ENCODE measurements around the gene TRPM6.
A peak's percentile ranks its signal among the peaks of the same experiment; 100 is the strongest.
"Not testable (repeated sequence)": the region's sequence is repeated elsewhere in the genome, so short reads cannot be mapped to it uniquely, and the experiment has no call there.

Gene TRPM6, protein sequence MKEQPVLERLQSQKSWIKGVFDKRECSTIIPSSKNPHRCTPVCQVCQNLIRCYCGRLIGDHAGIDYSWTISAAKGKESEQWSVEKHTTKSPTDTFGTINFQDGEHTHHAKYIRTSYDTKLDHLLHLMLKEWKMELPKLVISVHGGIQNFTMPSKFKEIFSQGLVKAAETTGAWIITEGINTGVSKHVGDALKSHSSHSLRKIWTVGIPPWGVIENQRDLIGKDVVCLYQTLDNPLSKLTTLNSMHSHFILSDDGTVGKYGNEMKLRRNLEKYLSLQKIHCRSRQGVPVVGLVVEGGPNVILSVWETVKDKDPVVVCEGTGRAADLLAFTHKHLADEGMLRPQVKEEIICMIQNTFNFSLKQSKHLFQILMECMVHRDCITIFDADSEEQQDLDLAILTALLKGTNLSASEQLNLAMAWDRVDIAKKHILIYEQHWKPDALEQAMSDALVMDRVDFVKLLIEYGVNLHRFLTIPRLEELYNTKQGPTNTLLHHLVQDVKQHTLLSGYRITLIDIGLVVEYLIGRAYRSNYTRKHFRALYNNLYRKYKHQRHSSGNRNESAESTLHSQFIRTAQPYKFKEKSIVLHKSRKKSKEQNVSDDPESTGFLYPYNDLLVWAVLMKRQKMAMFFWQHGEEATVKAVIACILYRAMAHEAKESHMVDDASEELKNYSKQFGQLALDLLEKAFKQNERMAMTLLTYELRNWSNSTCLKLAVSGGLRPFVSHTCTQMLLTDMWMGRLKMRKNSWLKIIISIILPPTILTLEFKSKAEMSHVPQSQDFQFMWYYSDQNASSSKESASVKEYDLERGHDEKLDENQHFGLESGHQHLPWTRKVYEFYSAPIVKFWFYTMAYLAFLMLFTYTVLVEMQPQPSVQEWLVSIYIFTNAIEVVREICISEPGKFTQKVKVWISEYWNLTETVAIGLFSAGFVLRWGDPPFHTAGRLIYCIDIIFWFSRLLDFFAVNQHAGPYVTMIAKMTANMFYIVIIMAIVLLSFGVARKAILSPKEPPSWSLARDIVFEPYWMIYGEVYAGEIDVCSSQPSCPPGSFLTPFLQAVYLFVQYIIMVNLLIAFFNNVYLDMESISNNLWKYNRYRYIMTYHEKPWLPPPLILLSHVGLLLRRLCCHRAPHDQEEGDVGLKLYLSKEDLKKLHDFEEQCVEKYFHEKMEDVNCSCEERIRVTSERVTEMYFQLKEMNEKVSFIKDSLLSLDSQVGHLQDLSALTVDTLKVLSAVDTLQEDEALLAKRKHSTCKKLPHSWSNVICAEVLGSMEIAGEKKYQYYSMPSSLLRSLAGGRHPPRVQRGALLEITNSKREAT (N-terminal part only)

DNA sequence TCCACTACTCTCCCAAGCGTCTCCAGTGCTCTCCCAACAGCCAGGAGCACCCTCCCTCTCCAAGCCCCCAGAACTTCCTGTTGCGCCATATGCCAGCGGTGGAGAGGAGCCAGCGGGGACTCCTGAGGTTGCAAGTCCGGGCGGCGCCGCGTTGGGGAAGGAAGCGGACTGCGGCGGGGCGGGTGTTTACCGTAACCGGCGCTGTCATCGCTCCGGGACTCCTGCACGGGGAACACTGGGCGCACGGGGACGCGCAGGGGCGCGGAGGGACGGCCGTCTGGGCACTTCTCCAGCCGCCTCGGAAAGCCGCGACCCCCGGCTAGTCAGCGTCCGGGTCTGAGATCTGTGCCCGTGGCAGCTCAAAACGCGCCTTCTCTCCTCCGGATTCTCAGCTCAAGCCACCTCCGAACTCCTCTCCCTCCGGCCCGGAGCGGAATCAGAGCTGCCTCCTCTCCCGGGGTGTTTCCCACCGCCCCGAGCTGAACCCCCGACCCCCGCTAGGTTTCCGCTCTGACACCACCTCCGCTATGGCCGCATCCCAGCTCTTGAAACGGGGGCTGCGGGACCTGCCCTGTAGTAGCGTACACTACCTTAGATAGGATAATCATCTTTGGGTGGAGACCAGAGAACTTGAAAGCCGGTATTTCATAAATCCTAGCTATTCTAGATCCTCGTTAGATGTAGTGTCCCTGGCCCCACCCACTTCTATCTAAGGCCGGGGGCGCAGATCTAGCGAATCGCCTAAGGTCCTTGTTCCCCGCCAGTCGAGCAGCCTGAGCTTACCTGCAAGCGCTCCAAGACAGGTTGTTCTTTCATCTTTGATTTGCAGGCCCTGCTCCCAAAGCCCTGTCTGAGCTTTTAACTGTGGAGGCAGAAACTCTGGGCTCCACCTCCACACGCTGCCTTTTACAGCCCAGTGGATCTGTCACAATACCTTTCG, at the start of gene TRPM6:
TRPM6 (minus strand) TSS at position 881 of the 940 bp plus-strand sequence; CDS start at position 816, 65 bp downstream.
- Histone ChIP-seq H3K9ac (ENCODE audit: low read length in 2 of 2) (peak within 1 kb of the TSS; percentile 38 to 68), H3K27me3 (ENCODE audit: control insufficient read depth in 1 of 2, insufficient read depth in 2 of 2, low read length in 2 of 2) (no peaks in the 10 kb centered on the region), H3K4me3 (ENCODE audit: low read length in 2 of 2) (peak within 1 kb of the TSS; percentile 58 to 76), H3K9me3 (ENCODE audit: control insufficient read depth in 2 of 2, low read length in 2 of 2) (no peaks in the 10 kb centered on the region), H3K27ac (ENCODE audit: low read length) (peak within 1 kb of the TSS; percentile 41), H3K36me3 (ENCODE audit: control insufficient read depth in 2 of 2, insufficient read depth in 2 of 2, low read length in 2 of 2) (no peaks in the 10 kb centered on the region), H3K4me1 (ENCODE audit: control insufficient read depth, insufficient read depth, low read length) (peaks cover 3% of the 10 kb centered on the region)

DNA sequence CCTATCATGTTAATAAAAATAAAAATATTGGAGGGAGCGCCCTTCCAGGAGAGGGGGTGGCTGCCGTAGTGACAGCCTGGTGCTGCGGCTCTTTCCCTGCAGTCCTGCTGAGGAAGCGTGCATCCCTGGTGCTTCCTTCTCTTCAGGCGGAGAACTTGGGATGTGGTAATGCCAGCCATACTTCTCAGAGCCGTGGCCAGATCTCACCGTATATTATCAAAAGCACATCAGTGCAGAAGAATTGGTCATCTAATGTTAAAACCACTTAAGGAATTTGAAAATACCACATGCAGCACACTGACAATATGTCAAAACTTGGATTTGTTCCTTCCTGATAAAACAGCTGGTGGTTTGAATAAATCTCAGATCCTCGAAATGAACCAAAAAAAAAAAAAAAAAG, 47.3 kb upstream of the TRPM6 start:
- H3K27me3 ChIP-seq (ENCODE audit: control insufficient read depth in 1 of 2, insufficient read depth in 2 of 2, low read length in 2 of 2): no peaks in the 10 kb centered on the region
- H3K27ac ChIP-seq (ENCODE audit: low read length): no peak overlapping the region
- H3K4me3 ChIP-seq (ENCODE audit: low read length in 2 of 2): no peak overlapping the region
- no peaks in the 10 kb centered on the region for H3K36me3 ChIP-seq (ENCODE audit: control insufficient read depth in 2 of 2, insufficient read depth in 2 of 2, low read length in 2 of 2)
- H3K4me1 ChIP-seq (ENCODE audit: control insufficient read depth, insufficient read depth, low read length): no peaks in the 10 kb centered on the region
- H3K9ac ChIP-seq (ENCODE audit: low read length in 2 of 2): no peak overlapping the region
- no peaks in the 10 kb centered on the region for H3K9me3 ChIP-seq (ENCODE audit: control insufficient read depth in 2 of 2, low read length in 2 of 2)

DNA sequence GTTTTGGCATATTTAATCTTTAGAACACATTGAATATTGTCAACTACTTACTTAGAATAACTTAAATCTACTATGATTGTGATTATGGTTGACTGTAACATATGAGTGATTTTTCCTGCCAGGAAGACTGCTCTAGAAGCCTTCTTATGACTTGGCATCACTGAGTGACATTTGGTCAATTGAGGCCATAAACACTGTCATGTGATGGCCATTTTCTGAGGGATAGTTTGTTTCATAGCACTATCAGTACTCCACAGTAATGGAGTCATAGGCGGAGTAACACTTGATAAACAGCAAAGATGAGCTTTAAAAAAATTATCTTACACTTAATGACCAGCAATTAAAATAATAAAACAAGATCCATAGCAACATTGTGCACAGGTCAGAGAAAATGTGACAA, 34.0 kb upstream of the TRPM6 start:
- H3K9me3 ChIP-seq (ENCODE audit: control insufficient read depth in 2 of 2, low read length in 2 of 2): no peaks in the 10 kb centered on the region
- H3K27me3 ChIP-seq (ENCODE audit: control insufficient read depth in 1 of 2, insufficient read depth in 2 of 2, low read length in 2 of 2): no peaks in the 10 kb centered on the region
- H3K27ac ChIP-seq (ENCODE audit: low read length): no peak overlapping the region
- no peaks in the 10 kb centered on the region for H3K4me1 ChIP-seq (ENCODE audit: control insufficient read depth, insufficient read depth, low read length)
- no peak overlapping the region for H3K9ac ChIP-seq (ENCODE audit: low read length in 2 of 2)
- no peak overlapping the region for H3K4me3 ChIP-seq (ENCODE audit: low read length in 2 of 2)
- H3K36me3 ChIP-seq (ENCODE audit: control insufficient read depth in 2 of 2, insufficient read depth in 2 of 2, low read length in 2 of 2): no peaks in the 10 kb centered on the region

DNA sequence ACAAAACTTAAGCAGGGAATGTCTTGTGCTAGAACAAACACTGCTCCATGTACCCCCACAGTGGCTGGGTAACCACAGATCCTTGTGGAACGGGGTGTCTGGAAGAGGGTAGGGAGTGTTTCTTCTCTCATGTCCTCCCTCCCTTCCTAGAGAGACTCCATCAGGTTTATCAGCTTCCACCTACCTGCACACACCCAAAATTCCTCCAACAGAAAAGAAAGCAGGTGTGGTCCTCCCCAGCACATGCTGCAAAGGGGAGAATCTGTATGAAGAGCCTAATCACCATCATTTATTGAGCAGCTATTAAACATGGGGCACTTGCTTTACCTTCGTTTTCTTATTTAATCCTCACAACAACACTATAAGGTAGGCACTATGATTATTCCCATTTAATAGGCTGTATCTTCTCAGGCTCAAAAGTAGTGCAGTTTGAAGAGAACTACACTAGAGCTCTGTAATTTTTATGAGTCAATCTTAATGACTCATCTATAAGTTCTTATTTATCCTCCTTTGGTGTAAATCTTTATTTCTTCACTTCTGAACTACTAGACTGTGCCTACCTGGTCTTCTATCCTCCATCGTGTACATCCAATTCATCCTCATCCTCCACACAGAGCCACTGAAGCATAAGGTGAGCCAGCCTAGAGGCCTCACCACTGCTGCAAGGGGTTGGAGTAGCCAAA, 33.4 kb upstream of the TRPM6 start:
- no peak overlapping the region for H3K9ac ChIP-seq (ENCODE audit: low read length in 2 of 2)
- no peaks in the 10 kb centered on the region for H3K36me3 ChIP-seq (ENCODE audit: control insufficient read depth in 2 of 2, insufficient read depth in 2 of 2, low read length in 2 of 2)
- no peaks in the 10 kb centered on the region for H3K4me1 ChIP-seq (ENCODE audit: control insufficient read depth, insufficient read depth, low read length)
- no peak overlapping the region for H3K27ac ChIP-seq (ENCODE audit: low read length)
- H3K9me3 ChIP-seq (ENCODE audit: control insufficient read depth in 2 of 2, low read length in 2 of 2): no peaks in the 10 kb centered on the region
- H3K27me3 ChIP-seq (ENCODE audit: control insufficient read depth in 1 of 2, insufficient read depth in 2 of 2, low read length in 2 of 2): no peaks in the 10 kb centered on the region
- H3K4me3 ChIP-seq (ENCODE audit: low read length in 2 of 2): no peak overlapping the region

DNA sequence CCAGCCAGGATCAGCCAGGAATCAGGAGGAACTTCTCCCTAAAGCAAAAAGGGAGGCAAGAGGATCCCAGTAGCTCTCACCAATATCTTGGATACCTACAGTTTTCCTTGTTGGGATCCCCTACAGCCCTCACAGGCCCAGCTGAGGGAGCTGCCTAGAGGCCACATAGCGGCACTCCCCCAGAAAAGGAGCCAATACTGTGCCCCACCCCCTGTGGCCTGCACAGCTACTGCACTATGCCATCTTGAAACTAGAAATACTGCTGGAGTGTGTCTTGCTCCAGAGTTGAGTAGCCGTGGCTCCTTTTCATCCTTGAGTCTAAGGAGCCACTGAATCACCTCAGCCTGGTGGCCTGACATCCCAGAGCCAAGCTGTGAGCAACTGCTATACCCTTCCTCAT, 22.3 kb upstream of the TRPM6 start:
- Histone ChIP-seq H3K4me1 (ENCODE audit: control insufficient read depth, insufficient read depth, low read length) (no peaks in the 10 kb centered on the region), H3K36me3 (ENCODE audit: control insufficient read depth in 2 of 2, insufficient read depth in 2 of 2, low read length in 2 of 2) (no peaks in the 10 kb centered on the region), H3K27ac (ENCODE audit: low read length) (no peak overlapping the region), H3K9me3 (ENCODE audit: control insufficient read depth in 2 of 2, low read length in 2 of 2) (peaks cover 0 to 5% of the 10 kb centered on the region in 2 donors), H3K4me3 (ENCODE audit: low read length in 2 of 2) (no peak overlapping the region), H3K9ac (ENCODE audit: low read length in 2 of 2) (no peak overlapping the region), H3K27me3 (ENCODE audit: control insufficient read depth in 1 of 2, insufficient read depth in 2 of 2, low read length in 2 of 2) (peaks cover 0 to 5% of the 10 kb centered on the region in 2 donors)

DNA sequence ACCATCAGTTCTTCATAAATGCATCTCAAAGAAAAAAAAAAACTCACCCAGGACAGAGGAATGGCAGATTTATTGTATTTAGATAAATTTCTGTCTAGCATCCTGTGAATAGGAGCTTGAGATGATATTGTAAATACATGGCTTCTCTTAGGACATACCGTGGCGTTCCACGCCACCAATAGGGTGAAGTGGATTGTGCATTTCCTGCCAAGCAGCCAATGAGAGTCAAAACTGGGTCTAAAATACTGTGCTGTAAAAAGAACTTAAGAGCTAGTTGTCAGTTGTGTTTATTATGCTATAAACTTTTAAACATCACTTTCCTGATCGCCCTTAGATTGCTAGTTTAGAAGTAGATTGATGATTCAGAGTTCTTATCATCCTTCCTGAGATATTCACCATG, 20.9 kb upstream of the TRPM6 start:
- no peaks in the 10 kb centered on the region for H3K36me3 ChIP-seq (ENCODE audit: control insufficient read depth in 2 of 2, insufficient read depth in 2 of 2, low read length in 2 of 2)
- no peaks in the 10 kb centered on the region for H3K4me1 ChIP-seq (ENCODE audit: control insufficient read depth, insufficient read depth, low read length)
- no peak overlapping the region for H3K9ac ChIP-seq (ENCODE audit: low read length in 2 of 2)
- H3K27ac ChIP-seq (ENCODE audit: low read length): no peak overlapping the region
- H3K9me3 ChIP-seq (ENCODE audit: control insufficient read depth in 2 of 2, low read length in 2 of 2): peaks cover 0 to 5% of the 10 kb centered on the region in 2 donors
- H3K27me3 ChIP-seq (ENCODE audit: control insufficient read depth in 1 of 2, insufficient read depth in 2 of 2, low read length in 2 of 2): peaks cover 0 to 5% of the 10 kb centered on the region in 2 donors
- H3K4me3 ChIP-seq (ENCODE audit: low read length in 2 of 2): no peak overlapping the region

DNA sequence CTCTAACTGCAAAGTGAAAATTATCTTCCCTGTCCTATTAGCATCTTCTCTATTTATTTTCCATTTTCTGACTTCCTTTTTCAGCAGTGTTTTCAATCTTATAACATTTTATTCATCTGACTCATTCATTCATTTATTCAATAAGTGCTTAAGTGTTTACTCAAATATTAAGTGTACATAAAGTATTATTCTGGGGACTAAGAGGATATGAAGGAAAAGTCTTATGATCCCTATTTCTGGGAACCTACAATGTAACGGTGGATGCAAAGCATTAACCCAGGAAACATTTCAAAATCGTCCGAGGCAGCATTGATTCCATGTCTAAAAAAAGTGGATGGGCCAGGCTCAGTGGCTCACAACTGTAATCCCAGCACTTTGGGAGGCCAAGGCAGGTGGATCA, 19.4 kb upstream of the TRPM6 start:
- Histone ChIP-seq H3K27ac (ENCODE audit: low read length) (no peak overlapping the region), H3K27me3 (ENCODE audit: control insufficient read depth in 1 of 2, insufficient read depth in 2 of 2, low read length in 2 of 2) (peaks cover 0 to 5% of the 10 kb centered on the region in 2 donors), H3K9ac (ENCODE audit: low read length in 2 of 2) (no peak overlapping the region), H3K9me3 (ENCODE audit: control insufficient read depth in 2 of 2, low read length in 2 of 2) (peaks cover 0 to 5% of the 10 kb centered on the region in 2 donors), H3K36me3 (ENCODE audit: control insufficient read depth in 2 of 2, insufficient read depth in 2 of 2, low read length in 2 of 2) (no peaks in the 10 kb centered on the region), H3K4me3 (ENCODE audit: low read length in 2 of 2) (no peak overlapping the region), H3K4me1 (ENCODE audit: control insufficient read depth, insufficient read depth, low read length) (no peaks in the 10 kb centered on the region)

DNA sequence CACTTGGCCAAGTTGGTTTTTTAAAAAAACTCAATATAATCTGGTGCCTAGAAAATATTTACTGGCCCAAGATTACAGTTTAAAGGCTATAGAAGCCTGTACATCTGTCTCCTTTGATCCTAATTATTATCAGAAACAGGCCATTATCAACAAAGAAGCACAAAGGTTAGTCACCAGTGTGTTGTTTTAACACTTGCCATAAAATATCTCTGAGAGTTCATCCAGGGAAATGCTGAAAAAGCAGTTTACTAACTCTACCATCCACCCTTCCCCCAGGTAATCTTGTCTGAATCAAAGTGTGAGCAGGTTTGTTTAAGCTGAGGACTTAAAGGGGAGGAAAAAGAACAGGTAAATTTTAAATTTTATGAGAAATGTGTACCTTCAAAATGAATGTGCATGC, 13.3 kb upstream of the TRPM6 start:
- Histone ChIP-seq H3K4me1 (ENCODE audit: control insufficient read depth, insufficient read depth, low read length) (no peaks in the 10 kb centered on the region), H3K27me3 (ENCODE audit: control insufficient read depth in 1 of 2, insufficient read depth in 2 of 2, low read length in 2 of 2) (peaks cover 0 to 2% of the 10 kb centered on the region in 2 donors), H3K9me3 (ENCODE audit: control insufficient read depth in 2 of 2, low read length in 2 of 2) (no peaks in the 10 kb centered on the region), H3K4me3 (ENCODE audit: low read length in 2 of 2) (no peak overlapping the region), H3K36me3 (ENCODE audit: control insufficient read depth in 2 of 2, insufficient read depth in 2 of 2, low read length in 2 of 2) (no peaks in the 10 kb centered on the region), H3K9ac (ENCODE audit: low read length in 2 of 2) (no peak overlapping the region), H3K27ac (ENCODE audit: low read length) (no peak overlapping the region)

DNA sequence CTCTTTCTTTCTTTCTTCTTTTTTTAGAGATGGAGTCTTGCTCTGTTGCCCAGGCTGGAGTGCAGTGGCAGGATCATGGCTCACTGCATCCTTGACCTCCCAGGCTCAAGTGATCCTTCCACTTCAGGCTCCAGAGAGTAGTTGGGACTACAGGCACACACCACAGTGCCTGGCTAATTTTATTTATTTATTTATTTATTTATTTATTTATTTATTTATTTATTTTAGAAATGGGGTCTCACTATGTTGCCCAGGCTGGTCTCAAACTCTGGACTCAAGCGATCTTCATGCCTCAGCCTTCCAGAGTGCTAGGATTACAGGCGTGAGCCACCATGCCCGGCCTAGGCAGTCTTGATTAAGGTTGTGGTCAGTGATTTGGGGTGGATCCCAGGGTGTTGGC, 728 bp upstream of the TRPM6 start:
- not testable (repeated sequence) for H3K4me1 ChIP-seq (ENCODE audit: control insufficient read depth, insufficient read depth, low read length); H3K4me3 ChIP-seq (ENCODE audit: low read length in 2 of 2); H3K9me3 ChIP-seq (ENCODE audit: control insufficient read depth in 2 of 2, low read length in 2 of 2); H3K36me3 ChIP-seq (ENCODE audit: control insufficient read depth in 2 of 2, insufficient read depth in 2 of 2, low read length in 2 of 2); H3K27me3 ChIP-seq (ENCODE audit: control insufficient read depth in 1 of 2, insufficient read depth in 2 of 2, low read length in 2 of 2); H3K9ac ChIP-seq (ENCODE audit: low read length in 2 of 2); H3K27ac ChIP-seq (ENCODE audit: low read length)
